Right ventricle myocardium inferior (tissue), 1 donor: Measurements from ENCODE around the gene PDXDC1. TPM values are rescaled to one million over a fixed set of nuclear protein-coding genes. Genes with fewer than 3 reads are reported as not detected.
"Not testable (repeated sequence)": the region's sequence is repeated elsewhere in the genome, so short reads cannot be mapped to it uniquely, and the experiment has no call there.

Experiments
- ATAC-seq: fragments of 200-7000 bp; cut with Tn5 transposase; one replicate; pipeline ENCODE4 v1.9.1; 2020; ENCODE audit warnings: mild to moderate bottlenecking, moderate library complexity
- DNase-seq: peaks from one replicate; pipeline ENCODE4 v3.0.0; 2021; ENCODE audit errors: missing footprints
- intact Hi-C: fragments of 100-400 bp; cut with DNase I; formaldehyde crosslinking; loops from one replicate; pipeline ENCODE4 v1.11.0; 2022
- total RNA-seq: library from RNA; stranded (reverse); fragmentation: NEBNext Ultra II Directional; extraction: Animal tissue kit (Norgen Biotek cat#: 25700); gene quantifications from one replicate; pipeline ENCODE4 v1.2.1, GENCODE V29; 2021
- donor health status: DM: no; HTN: yes; CAD: no; lungs with severe emphysema.

The PDXDC1 gene
- total RNA-seq, 1 donor from 2014 or later = 79.0 TPM

DNA sequence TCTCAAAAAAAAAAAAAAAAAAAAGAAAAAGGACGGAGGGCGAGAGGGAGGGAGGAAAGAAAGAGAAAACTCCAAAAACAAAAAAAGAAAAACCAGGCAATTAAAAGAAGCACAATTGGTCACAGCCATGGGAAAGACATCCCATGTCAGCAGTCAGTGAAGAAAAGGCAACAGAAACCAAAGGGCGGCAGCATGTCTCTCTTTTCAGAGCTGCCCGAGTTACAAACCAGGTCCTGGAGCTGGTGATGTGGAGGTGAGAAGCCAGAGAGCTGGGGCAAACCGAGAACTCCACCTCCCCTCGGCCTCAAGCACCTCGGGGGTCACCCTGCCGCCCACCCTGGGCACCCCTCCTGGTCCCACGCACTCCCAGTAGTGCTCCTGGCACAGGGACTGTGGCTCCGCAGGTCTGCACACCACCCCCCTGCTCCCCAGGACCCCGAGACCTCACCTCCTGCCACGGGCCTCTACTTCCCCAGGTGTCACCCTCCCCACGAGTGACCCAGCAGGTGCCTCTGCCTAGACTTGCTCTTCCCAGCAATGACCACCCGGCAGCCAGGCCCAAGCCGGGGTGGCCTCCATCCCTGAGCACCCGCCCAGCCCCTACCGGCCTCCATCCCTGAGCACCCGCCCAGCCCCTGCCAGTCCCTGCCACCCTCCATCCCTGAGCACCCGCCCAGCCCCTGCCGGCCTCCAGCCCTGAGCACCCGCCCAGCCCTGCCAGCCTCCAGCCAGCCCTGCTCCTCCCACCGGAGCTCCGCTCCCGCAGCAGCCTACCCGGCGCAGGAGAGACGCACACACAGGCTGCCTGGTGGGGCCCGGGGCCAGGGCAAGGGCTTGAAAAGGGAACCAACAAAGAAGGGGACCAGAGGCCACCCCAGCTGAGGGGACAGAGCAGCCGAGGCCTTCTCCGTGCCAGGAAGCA lies 165.9 kb downstream of the PDXDC1 start:
- intact Hi-C loops, DNase-seq, ATAC-seq: not testable (repeated sequence)

DNA sequence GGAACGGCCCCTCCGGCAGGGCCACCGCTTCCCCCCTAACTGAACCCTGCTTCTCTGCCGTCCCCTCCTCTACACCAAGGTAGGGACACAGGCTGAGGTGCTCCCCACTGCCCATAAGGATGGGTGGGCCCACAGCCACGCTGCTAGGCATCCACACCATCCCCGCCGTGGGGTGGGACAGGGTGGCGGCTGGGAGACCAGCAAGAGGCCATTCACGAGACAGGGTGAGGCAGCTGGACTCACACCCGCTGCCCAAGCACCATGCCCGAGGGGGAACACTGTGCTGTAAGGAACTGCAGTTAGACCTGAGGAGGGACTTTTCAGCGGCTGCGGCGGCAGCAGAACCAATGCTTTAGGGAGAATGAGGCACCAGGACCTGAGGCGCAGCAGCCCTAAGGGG lies 166.8 kb downstream of the PDXDC1 start:
- intact Hi-C loops = no loop called here
- no peak for ATAC-seq

DNA sequence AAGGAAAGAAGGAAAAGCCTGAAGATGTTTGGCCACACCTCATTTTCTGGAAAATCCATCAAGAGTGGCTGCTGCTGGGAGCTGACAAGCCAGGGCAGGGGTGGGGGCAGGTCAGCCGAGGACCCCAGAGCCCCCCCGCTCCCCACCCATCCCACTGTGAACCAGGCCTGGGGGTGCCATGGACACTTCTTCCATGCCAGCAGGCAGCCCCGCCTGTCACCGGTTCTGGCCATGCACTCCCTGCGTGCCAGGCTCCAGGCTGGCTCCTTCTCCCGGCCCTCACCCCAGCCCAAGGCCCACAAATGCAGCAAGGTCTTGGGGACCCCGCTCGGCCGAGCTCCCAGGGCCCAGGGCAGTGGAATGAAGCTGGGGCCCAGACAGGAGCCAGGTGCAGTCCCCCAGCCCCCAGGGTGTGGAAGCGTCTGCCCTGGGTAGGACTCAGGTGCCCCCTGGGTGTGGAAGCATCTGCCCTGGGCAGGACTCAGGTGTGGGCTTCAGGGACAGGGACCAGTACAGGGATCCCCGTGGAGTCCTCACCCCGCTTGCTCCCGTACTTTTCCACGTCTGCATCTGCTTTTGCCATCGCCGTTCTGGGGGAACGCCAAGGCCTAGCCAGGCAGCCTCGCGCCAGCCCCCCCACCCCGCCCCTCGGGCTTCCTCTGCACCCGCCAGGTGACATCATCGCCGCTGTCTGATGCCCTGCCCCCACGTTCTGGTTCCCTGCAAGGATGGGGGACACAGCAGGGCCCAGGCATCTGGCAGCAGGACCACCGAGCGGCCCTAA lies 167.5 kb downstream of the PDXDC1 start:
- not testable (repeated sequence) for ATAC-seq

More for the DNA sequence above, 166.8 kb downstream of the PDXDC1 start:
- no peak for DNase-seq

DNA sequence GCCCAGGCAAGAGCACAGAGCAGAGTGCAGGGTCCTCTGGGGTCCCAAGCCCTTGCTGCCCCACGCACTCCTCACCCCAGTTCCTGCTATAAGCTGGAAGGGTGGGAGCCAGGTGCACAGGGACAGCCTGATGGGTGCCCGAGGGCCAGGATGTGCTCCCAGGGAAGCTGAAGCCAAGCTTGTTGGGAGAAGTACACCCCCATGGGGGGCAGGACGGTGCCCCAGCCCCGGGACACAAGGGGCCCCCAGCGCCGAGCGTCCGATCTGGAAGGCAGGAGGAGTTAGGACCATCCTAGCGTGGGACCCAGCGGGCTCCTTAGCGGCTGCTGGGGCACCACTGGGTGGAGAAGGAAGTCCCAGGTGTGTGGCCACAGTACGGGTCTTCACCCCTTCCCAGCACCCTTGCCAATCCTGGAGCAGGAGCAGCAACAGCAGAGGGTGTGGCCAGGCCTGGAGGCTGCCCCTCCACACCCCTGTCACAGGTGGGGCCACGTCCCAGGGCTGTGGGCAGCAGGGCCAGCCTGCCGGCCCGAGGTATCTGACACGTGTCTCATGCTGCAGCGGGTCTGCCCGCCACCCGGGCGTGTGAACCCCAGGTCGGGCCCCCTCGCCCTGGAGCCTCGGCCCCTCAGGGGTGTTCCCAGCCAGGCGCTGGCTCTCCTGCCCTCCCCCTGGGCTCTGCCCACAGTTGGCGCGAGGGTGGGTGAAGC lies 168.2 kb downstream of the PDXDC1 start:
- DNase-seq, intact Hi-C loops: not testable (repeated sequence)

More for the DNA sequence above, 167.5 kb downstream of the PDXDC1 start:
- intact Hi-C loops, DNase-seq: not testable (repeated sequence)

DNA sequence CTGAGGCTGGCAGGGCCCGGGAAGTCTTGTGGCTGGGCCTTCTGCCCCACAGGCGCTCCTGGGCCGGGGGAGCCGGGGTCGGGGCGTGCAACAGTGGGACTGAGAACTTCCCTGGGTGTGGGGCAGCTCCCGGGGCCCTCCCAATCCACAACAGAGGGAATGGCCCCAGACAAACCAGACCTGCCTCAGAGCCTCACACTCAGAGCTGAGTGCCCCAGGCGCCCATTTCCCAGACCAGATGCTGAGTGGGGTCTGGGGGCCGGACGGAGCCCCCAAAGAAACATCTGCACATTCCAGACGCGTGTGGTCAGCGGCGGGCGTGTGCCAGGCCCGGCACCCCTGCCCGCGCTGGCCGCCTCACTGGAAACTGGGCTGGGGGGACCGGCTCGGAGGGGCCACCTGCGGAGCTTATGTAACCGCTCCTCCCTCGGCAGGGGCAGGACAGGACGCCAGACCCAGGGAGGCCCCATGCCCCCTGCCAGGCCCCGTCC lies 168.8 kb downstream of the PDXDC1 start:
- intact Hi-C loops, DNase-seq: not testable (repeated sequence)
- peak; percentile 1 for ATAC-seq

More for the DNA sequence above, 168.2 kb downstream of the PDXDC1 start:
- not testable (repeated sequence) for ATAC-seq

DNA sequence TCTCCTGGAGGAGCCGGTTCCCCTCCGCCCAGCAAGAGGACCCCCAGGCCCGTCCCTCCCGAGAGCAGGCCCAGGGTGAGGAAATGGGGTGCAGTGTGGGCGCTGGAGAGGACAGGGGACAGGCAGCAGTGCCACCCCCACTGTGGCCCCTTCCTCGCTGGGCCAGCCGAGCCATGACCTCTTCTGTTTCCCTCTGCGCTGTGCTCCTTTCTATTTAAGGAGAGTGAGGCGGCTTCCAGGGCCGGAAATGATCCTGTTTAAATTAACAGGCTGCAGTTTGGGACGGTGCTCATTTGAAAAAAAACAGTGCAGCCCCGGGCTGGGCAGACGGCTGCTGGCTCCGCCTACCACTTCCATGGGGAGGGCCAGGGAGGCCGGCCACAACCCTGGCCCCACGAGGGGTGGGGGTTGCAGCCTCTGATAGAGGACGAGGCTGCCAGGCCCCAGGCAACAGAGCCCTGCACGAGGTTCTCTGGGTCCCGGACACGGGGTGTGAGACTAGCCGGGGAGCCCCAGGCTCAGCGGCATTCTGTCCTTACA lies 169.3 kb downstream of the PDXDC1 start:
- peak; percentile 42 for ATAC-seq
- DNase-seq, intact Hi-C loops: not testable (repeated sequence)

DNA sequence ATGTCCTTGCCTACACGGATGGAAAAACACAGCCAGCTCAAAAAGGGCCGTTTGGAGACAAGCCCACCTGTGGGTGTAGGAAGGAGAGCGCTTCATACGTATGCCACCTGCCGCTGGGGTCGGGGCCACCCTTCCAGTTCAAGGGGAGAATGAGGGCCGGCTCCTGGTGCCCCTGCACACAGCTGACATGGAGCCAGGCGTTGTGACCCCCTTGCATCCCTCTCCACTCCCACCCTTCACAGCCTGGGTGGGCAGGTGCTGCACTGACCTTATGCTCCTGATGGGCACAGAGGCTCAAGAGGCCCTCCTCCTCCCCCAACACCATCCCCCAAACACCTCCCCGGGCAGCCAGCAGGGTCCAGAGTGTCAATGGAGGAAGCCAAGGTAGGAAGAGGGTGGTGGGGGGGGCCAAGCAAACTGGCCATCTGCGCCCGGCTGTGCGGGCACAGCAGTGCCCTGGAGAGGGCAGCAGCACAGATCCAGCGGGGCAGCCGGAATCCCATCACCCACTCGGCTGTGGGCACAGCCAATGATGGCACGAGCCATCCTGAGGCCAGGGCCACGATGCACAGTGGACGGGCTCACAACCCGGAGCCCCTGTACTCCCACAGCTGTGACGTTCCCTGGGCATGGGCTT lies 170.1 kb downstream of the PDXDC1 start:
- peak; percentile 17 for ATAC-seq
- DNase-seq, intact Hi-C loops: not testable (repeated sequence)

DNA sequence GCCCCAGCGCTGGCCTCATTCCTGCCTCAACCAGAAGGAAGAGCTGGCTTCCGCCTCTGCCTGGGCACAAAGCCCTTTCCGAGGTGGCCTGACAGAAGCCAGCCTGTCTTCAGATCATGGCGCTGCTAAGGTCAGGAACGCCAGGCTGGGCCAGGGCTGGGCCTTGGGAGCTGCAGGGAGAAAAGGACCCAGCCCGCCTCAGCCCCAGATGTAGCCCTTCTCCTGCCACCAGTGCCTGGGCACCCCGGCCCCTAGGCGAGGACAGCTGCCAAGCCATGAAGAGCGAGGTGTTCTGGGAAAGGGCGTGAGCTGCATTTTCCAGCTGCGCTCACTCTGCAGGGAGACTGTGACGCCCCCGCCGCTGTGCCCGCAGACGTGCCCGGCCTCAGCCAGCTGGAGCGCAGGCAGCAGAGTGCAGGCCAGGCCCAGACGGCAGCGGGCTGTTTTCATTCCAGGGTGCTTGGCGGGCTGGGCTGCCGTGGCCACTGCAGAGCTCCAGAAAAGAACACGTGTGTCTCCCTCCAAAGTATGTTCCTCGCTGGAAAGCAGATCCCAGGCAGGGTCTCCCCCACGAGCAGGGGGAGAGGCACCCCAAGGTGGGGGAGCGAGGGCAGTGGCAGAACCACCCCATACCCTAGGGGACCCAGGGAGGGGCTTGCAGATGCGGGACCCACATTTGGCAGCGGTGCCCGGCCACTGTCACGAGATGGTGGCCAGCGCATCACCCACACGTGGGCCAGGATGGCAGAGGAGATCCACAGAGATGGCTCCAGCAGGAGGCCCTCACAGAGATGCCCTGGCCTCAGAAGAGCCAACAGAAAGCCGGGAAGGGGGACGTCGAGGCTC lies 170.8 kb downstream of the PDXDC1 start:
- ATAC-seq = peak; percentile 68
- intact Hi-C loops = not testable (repeated sequence)

DNA sequence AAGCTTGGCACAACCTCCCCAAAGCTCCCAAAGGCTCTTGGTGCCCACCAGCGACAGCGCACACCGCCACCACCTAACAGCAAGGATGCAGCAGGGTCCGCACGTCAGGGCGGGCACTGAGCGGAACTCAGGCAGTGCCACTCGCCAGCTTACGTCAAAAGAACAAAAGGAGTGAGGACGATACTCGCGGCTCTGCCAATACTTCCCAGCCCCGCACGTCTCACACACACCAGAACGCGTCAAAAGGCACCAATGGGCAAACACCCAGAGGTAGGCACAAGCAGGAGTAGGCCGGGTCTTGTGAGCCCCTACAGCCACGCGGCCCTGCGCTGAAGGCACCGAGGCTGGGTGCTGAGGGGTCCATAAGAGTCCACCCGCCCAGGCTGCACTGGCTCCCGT lies 171.4 kb downstream of the PDXDC1 start:
- intact Hi-C loops, ATAC-seq, DNase-seq: not testable (repeated sequence)

More for the DNA sequence above, 170.8 kb downstream of the PDXDC1 start:
- DNase-seq = peak; percentile 78

DNA sequence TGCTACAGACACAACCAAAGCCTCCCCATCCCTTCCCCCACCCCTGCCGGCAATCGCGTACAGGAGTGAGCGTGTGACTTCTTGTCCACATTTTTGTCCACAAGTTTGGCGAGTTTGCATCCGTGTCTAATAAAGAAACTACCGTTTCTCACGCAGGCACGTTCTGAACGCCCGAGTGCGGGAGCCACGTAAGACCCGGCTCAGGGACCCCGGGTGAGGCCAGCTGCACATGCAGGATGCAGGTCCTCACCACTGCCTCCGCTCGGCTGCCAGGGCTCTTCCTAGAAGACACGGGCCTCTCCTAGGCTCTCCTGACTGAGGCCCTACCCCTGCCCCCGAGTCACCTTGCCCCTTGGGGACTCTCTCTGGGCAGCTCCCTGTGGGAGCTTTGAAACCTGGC lies 174.0 kb downstream of the PDXDC1 start:
- intact Hi-C loops, ATAC-seq, DNase-seq: not testable (repeated sequence)

DNA sequence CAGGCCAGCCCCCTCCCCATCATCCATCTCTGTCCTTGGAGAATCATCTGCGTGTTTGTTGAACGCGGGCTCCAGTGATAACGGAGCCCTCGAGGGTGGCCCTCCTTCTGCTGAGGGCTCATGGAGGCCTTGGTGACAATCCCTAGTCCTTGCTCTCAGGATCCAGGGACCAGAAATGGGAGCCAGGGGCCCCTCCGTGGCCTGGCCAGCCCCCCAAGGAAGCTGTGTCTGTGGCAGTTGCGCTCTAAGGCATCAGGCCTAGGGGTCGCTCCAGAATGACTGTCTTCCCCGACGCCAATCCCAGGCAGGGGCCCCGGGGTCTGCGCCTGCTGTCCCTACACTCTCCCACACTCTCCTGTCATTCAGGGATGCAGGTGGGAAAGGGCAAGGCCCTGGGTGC lies 174.4 kb downstream of the PDXDC1 start:
- DNase-seq, ATAC-seq, intact Hi-C loops: not testable (repeated sequence)

DNA sequence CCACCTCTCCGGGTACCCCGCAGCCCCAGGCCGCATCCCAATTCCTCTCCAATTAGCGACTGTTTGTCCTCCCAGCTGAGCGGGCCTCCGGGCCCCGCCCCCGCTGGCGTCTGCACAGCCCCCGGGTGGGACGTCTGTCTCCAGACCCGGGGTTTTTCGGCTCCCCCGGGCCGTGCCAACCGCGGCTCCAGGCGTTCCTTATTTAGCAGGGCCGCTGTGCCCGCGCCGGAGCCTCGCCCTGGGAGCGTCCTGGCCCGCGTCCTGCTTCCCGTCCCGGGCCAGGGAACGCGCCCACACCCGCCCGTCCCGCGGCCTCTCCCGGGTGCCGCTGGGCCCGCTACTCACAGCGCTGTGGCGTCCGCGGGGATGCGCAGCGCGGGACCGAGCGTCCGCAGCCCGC lies 179.2 kb downstream of the PDXDC1 start:
- DNase-seq, ATAC-seq, intact Hi-C loops: not testable (repeated sequence)

DNA sequence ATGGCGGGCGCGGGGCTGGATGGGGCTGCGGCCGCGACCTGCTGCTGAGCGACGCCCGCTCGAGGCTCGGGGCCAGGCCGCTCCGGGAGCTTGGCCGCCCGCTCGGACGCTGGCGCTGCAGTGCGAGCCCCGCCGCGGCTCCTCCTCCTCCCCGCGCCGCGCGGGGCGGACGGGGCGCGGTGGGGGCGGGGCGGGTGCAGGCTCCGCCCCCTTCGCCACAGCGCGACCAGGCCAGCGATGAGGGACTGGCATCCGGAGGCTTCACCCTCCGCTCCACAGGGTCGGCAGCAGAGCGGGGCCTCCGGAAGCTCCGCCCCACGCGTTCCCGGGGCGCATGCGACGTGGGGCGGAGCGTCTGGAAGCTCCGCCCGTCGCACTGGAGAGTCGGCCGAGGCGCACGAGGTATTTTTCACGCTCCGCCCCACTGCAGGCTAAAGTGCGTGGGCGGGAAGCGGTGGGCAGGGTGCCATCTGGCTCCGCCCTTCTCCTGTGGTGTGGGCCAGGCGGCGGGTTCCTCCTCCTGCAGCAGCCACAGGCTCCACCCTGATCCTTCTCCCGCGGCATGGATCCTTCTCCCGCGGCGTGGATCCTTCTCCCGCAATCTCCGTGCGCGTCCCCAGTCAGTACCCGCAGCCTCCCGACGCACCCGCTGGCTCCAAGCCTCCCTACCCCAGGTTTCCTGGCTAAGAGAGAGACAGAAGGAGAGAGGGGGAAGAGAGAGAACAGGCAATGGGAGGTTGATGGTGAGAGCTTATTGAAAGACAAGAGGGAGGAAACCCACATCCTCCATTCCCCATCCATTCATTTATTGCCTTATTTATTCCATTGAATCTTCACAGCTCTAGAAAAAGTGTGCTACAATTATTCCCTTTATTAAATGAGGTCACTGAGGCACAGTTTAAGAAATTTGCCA lies 180.1 kb downstream of the PDXDC1 start:
- ATAC-seq (peak; percentile 100), DNase-seq (peak; percentile 94)
- intact Hi-C loops = not testable (repeated sequence)

DNA sequence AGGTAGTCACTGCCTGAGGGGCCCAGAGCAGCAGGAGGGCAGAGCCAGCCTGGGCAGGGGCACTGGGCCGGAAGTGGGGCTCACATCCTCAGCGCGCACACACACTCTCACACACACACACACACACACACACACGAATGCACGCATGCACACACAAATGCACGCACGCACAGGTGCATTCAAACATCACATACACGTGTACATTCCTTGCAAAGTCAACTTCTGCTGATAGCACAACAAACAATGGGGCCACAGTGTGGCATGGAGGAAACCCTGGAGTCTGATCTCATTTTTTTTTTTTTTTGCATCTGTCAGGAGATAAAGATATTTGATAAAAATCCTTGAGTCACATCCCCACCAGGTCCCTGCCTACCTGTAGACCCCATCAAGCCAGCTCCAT lies 182.8 kb downstream of the PDXDC1 start:
- DNase-seq, ATAC-seq, intact Hi-C loops: not testable (repeated sequence)

DNA sequence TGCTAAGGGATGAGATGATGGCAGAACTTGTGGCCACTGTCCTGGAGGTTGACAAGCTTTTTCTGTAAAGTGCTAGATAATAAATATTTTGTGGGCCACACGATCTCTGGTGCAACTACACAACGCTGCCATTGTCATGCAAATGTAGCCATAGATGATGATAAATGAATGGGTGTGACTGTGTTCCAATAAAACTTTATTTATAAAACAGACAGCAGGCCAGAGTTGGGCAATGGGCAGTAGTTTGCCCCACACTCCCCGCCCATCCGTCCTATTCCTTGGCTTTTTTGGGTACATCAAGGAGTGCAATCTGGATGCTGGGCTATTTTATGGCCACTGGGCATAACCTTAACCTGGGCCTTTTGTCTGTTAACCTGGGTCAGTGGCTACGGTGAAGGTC lies 184.8 kb downstream of the PDXDC1 start:
- ATAC-seq, intact Hi-C loops: not testable (repeated sequence)
- peak; percentile 9 for DNase-seq

DNA sequence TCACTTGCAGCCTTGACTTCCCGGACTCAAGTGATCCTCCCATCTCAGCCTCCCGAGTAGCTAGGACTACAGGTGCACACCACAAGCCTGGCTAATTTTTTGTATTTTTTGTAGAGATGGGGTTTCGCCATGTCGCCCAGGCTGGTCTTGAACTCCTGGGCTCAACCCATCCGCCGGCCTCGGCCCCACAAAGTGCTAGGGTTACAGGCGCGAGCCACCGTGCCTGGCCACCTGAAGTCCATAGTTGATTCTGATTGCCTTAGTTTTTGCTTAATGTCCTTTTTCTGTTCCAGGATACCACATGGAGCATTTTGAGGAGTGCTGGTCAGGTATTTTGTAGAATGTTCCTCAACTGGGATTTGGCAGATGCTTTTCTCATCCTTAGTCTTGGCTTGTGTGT lies 185.7 kb downstream of the PDXDC1 start:
- intact Hi-C loops, ATAC-seq: not testable (repeated sequence)
- peak; percentile 55 for DNase-seq
